ENCODE data around the gene LTB4R. TPM values are rescaled to one million over a fixed set of nuclear protein-coding genes. Genes with fewer than 3 reads are reported as not detected.

LTB4R gene
- total RNA-seq, 1 experiment from 2014 or later, result 10.3 TPM

- H3K27me3 ChIP-seq (ENCODE audit: insufficient read depth, low read depth), result no peaks in the 10 kb centered on the region
- intact Hi-C loops (cut with micrococcal nuclease; ENCODE audit: unreplicated experiment), result loop anchor here (1.0 kb wide), 2 partner anchors 53 to 238 kb away; no protein-coding TSS in a partner anchor
- POLR2A ChIA-PET (ENCODE audit: unreplicated experiment), result interaction anchor here (0.6 kb wide), 1 partner anchor 238 kb away, joined by 3 read pairs; no protein-coding TSS in a partner anchor
- peak; percentile 73 for TF ChIP-seq CTCF (conservative IDR thresholded peaks at IDR 0.05)
- TF ChIP-seq EZH2 (IDR thresholded peaks at IDR 0.05; ENCODE audit: low read depth), result no peak
- no peak overlapping the region for H3K4me3 ChIP-seq
- H2AFZ ChIP-seq, result no peak overlapping the region
- H3K27ac ChIP-seq, result no peak overlapping the region
- H3K9me2 ChIP-seq (ENCODE audit: insufficient read depth), result no peaks in the 10 kb centered on the region
- no TSS peak for BruUV-seq (replicated peaks)
- no peaks in the 10 kb centered on the region for H3F3A ChIP-seq (ENCODE audit: insufficient read depth, low read depth)
- no peaks in the 10 kb centered on the region for H4K20me1 ChIP-seq (ENCODE audit: insufficient read depth)
- CTCF ChIA-PET, result interaction anchor here (0.6 to 1.9 kb wide), 2 partner anchors 54 to 81 kb away, joined by 3 to 16 read pairs; partner anchors contain the start of genes MDP1 and TINF2
- no peaks in the 10 kb centered on the region for H3K36me3 ChIP-seq (ENCODE audit: low read depth)
- peaks cover 16% of the 10 kb centered on the region for H3K4me1 ChIP-seq (replicated peaks; ENCODE audit: insufficient read depth)
- peaks cover 27% of the 10 kb centered on the region for H3K79me2 ChIP-seq (ENCODE audit: low read depth)
- DNase-seq, result peak; percentile 43 to 58
- H3K9me3 ChIP-seq (ENCODE audit: insufficient read depth, low read depth), result no peaks in the 10 kb centered on the region
- no peak overlapping the region for H3K4me2 ChIP-seq
These were observed 14.8 kb upstream of the LTB4R start for GRCh38 chr14:24296341-24297157.

GRCh38 chr14:24297190-24297964 is 13.9 kb upstream of the LTB4R start:
- Histone ChIP-seq H3K9me3 (ENCODE audit: insufficient read depth, low read depth) (no peaks in the 10 kb centered on the region), H3K4me3 (no peak overlapping the region), H3K79me2 (ENCODE audit: low read depth) (peaks cover 28% of the 10 kb centered on the region), H3K4me1 (replicated peaks; ENCODE audit: insufficient read depth) (peaks cover 16% of the 10 kb centered on the region), H3F3A (ENCODE audit: insufficient read depth, low read depth) (no peaks in the 10 kb centered on the region), H3K9me2 (ENCODE audit: insufficient read depth) (no peaks in the 10 kb centered on the region), H2AFZ (no peak overlapping the region), H4K20me1 (ENCODE audit: insufficient read depth) (no peaks in the 10 kb centered on the region), H3K27me3 (ENCODE audit: insufficient read depth, low read depth) (no peaks in the 10 kb centered on the region), H3K4me2 (no peak overlapping the region), H3K27ac (no peak overlapping the region), H3K36me3 (ENCODE audit: low read depth) (no peaks in the 10 kb centered on the region)
- BruUV-seq (replicated peaks), result no TSS peak
- ChIA-PET POLR2A (ENCODE audit: unreplicated experiment) (interaction anchor here (0.6 kb wide), 2 partner anchors 53 to 54 kb away, joined by 8 to 15 read pairs; no protein-coding TSS in a partner anchor), CTCF (interaction anchor here (0.6 to 1.9 kb wide), 2 partner anchors 55 to 82 kb away, joined by 3 to 16 read pairs; partner anchors contain the start of genes MDP1 and TINF2)
- intact Hi-C loops (cut with micrococcal nuclease; ENCODE audit: unreplicated experiment), result loop anchor here (1.0 kb wide), 1 partner anchor 239 kb away; no protein-coding TSS in a partner anchor
- DNase-seq, result no peak
- TF ChIP-seq EZH2 (IDR thresholded peaks at IDR 0.05; ENCODE audit: low read depth) (no peak), CTCF (conservative IDR thresholded peaks at IDR 0.05) (peak; percentile 51)

- no peaks in the 10 kb centered on the region for H3F3A ChIP-seq (ENCODE audit: insufficient read depth, low read depth)
- H3K27me3 ChIP-seq (ENCODE audit: insufficient read depth, low read depth), result no peaks in the 10 kb centered on the region
- H3K4me3 ChIP-seq, result peak overlapping the region; percentile 88
- intact Hi-C loops (cut with micrococcal nuclease; ENCODE audit: unreplicated experiment), result no loop called here
- TF ChIP-seq EZH2 (IDR thresholded peaks at IDR 0.05; ENCODE audit: low read depth) (no peak), CTCF (conservative IDR thresholded peaks at IDR 0.05) (no peak)
- BruUV-seq (replicated peaks), result no TSS peak
- no peaks in the 10 kb centered on the region for H3K36me3 ChIP-seq (ENCODE audit: low read depth)
- no peaks in the 10 kb centered on the region for H3K9me3 ChIP-seq (ENCODE audit: insufficient read depth, low read depth)
- peaks cover 28% of the 10 kb centered on the region for H3K79me2 ChIP-seq (ENCODE audit: low read depth)
- ChIA-PET POLR2A (ENCODE audit: unreplicated experiment) (interaction anchor here (1.4 kb wide), 1 partner anchor 57 kb away, joined by 19 read pairs; the partner anchor contains the start of gene TINF2), CTCF (interaction anchor here (0.5 to 1.0 kb wide), 3 partner anchors 33 to 80 kb away, joined by 3 to 11 read pairs (median 10); partner anchors contain the start of gene TINF2)
- H3K27ac ChIP-seq, result peak overlapping the region; percentile 53
- no peaks in the 10 kb centered on the region for H4K20me1 ChIP-seq (ENCODE audit: insufficient read depth)
- peak overlapping the region; percentile 92 for H3K4me2 ChIP-seq
- H3K4me1 ChIP-seq (replicated peaks; ENCODE audit: insufficient read depth), result peaks cover 16% of the 10 kb centered on the region
- DNase-seq, result peak; percentile 55 to 73
- peak overlapping the region; percentile 96 for H2AFZ ChIP-seq
- H3K9me2 ChIP-seq (ENCODE audit: insufficient read depth), result no peaks in the 10 kb centered on the region
These were observed 12.4 kb upstream of the LTB4R start for GRCh38 chr14:24298892-24299254.

Measured in PC-9 (cell line).